Astrocyte (in vitro differentiated cells and primary cell): ENCODE results near the gene NDUFAF8.

Source experiments
- EZH2 ChIP-seq: IDR thresholded peaks from 2 replicates; pipeline ENCODE4 v1.6.1; 2012; ENCODE audit warnings: mild to moderate bottlenecking, low read length, inconsistent platforms; ENCODE audit not compliant: insufficient read depth
- TF ChIP-seq, protein P1 (sequence below): IDR thresholded peaks from 2 replicates; pipeline ENCODE4 v1.5.1; 2011; ENCODE audit warnings: low read depth, mild to moderate bottlenecking, inconsistent platforms, low read length, moderate library complexity; ENCODE audit not compliant: insufficient read depth

DNA sequence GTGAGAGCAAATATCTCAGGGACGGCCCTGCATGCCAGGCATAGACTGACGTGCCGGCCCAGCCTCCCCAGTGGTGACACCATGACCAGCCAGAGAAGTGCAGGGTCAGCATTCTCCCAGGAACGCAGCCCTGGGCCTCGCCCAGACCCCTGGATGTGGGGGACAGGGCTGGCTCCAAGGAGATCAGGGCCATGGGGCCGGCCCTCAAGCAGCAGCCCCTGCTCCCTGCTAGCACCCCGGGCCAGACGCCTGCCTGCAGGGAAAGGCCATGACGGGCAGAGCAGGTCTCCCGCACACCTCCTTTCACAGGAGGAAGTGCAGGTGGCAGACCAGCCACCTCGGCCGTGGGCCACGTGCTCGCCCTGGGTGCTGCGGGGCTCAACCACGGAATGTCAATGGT, 9.5 kb downstream of the NDUFAF8 start:
- TF ChIP-seq EZH2 = no peak
- TF ChIP-seq, protein P1, sequence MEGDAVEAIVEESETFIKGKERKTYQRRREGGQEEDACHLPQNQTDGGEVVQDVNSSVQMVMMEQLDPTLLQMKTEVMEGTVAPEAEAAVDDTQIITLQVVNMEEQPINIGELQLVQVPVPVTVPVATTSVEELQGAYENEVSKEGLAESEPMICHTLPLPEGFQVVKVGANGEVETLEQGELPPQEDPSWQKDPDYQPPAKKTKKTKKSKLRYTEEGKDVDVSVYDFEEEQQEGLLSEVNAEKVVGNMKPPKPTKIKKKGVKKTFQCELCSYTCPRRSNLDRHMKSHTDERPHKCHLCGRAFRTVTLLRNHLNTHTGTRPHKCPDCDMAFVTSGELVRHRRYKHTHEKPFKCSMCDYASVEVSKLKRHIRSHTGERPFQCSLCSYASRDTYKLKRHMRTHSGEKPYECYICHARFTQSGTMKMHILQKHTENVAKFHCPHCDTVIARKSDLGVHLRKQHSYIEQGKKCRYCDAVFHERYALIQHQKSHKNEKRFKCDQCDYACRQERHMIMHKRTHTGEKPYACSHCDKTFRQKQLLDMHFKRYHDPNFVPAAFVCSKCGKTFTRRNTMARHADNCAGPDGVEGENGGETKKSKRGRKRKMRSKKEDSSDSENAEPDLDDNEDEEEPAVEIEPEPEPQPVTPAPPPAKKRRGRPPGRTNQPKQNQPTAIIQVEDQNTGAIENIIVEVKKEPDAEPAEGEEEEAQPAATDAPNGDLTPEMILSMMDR = no peak
